Posterior cingulate gyrus (tissue), 11 donors: Measurements from ENCODE around the gene HPS1.

Experiments used
- DNase-seq, 10 donors: peaks; one replicate each; pipeline versions ENCODE4 v3.0.0 to v3.0.0-alpha.2; 2020 to 2021; ENCODE audit warnings: mixed read lengths in 3 of 10
- intact Hi-C: fragments of 100-400 bp; cut with DNase I; formaldehyde crosslinking; loops from one replicate; pipeline ENCODE4 v1.15.1; 2023

The HPS1 gene

DNA sequence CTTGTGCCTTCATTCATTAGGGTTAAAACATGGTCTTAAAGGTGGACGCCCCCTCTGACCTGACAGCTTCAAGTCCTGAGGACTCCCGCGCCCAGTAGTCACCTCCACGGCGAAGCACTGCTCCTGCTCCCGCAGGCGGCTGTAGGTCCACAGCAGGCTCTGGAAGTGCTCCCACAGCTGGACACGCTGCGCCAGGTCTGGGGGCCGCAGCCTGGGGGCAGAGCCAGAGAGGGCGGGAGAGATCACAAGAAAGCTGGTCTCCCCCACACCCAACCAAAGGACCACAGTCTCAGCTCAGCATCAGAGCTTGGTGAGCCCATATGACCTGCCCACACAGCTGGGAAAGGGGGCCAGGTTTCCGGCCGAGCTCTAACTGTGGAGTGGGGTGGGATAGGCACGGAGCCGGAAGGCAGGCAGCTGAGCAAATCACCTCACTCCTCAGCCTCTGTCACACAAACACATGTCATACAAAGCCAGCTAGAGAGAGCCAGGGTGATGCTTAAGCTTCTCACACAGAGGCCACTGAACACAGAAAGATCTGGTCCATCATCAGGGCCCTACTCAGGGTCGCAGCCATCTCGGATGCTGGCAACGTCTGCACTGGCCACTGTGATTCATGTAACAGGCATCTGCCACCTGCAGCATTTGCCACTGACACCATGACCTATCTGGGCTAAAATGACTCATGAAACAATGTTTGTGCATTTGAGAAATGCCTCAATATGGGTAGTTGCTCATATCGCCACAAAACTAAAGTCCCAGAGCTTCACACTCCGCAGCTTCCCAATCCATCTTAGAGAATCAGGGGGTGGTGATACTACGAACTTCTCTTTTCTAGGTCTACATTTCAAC lies 12.6 kb downstream of the HPS1 start:
- intact Hi-C loops = no loop called here
- DNase-seq = peak in 1 of 10 donors; percentile 48

DNA sequence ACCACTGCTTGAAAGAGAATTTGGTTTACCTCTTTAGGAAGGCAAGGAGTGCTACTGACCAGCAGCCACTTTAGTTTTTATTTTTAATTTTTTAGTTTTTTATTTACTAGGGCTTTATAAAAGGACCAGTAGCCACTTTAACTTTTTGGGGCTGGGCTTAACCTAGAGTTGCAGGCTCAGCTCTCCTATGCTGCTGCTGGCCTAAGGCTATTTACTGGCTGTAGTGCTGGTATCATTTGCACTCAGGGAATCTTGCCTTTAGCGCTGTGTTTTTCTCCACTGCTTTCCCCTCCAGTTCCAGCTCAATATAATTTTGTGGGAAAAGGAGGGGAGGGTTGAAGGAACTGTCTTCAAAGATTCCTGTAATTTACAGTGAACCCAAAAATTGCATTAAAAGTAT lies 13.4 kb downstream of the HPS1 start:
- intact Hi-C loops = no loop called here
- no peak for DNase-seq

DNA sequence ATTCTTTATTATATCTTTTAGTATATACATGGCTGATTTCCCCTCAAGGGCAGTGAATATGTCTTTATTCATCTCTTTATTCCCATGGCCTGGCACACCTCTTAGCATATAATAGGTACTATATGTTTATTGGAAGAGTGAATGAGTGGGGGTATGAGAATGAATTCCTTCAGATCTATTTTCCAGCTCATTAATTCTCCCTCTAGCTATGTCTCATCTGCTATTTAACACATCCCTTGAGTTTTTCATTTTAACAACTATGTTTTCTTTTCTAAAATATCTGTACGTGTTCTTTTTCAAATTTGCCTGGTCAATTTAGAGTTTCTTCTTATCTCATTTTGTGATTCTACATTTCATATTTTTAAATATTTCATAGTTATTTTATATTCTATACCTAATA lies 14.4 kb downstream of the HPS1 start:
- intact Hi-C loops = no loop called here
- no peak for DNase-seq

DNA sequence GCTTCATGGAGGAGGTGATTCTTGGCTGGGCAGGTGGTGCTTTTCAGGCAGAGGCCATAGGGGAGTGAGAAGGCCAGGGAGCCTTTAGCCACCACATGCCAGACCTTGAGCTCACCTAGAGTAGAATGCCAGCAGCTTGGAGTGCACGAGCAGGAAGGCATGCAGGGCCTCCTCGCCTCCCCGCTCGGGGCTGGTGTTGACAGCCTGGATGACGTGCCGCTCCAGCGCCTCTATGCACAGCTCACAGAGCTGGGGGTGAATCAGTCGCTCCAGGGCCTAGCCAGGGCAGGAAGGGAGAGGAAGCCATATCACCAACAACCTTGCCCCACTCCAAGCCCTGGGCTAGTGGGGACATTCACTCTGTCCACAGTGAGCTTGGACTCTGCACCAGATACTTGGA lies 15.7 kb downstream of the HPS1 start:
- intact Hi-C loops = no loop called here
- DNase-seq = peak in 1 of 10 donors; percentile 2

- DNase-seq = no peak
- intact Hi-C loops = no loop called here
Measured at GRCh38 chr10:98430427-98430826, 16.3 kb downstream of the HPS1 start.

- DNase-seq = peak in 2 of 10 donors; percentile 71 to 78
- intact Hi-C loops = no loop called here
Measured at GRCh38 chr10:98429320-98430072, 17.2 kb downstream of the HPS1 start.

DNA sequence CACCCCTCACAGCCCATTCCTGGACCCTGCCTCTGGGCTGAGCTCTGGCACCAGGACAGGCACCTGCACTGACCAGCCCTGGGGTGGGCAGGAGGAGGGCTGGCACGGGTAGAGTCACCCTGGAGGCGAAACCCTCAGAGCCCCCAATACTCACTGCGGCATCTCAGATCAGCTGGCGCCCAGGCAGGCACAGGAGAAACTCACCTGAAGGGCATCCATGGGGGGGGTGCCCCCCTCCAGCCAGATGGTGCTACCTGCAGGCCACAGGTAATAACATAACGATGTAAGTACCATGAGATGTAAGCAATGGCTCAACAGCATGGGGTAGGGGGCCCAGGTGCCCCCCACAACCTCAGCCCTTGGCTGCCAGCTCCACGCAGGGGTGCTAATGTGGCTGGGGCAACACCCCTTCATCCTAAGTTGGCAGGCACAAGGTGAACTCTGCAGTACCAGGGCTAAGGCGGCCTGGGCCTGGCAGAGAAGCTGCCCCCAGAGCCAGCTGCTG lies 19.7 kb downstream of the HPS1 start:
- intact Hi-C loops = no loop called here

DNA sequence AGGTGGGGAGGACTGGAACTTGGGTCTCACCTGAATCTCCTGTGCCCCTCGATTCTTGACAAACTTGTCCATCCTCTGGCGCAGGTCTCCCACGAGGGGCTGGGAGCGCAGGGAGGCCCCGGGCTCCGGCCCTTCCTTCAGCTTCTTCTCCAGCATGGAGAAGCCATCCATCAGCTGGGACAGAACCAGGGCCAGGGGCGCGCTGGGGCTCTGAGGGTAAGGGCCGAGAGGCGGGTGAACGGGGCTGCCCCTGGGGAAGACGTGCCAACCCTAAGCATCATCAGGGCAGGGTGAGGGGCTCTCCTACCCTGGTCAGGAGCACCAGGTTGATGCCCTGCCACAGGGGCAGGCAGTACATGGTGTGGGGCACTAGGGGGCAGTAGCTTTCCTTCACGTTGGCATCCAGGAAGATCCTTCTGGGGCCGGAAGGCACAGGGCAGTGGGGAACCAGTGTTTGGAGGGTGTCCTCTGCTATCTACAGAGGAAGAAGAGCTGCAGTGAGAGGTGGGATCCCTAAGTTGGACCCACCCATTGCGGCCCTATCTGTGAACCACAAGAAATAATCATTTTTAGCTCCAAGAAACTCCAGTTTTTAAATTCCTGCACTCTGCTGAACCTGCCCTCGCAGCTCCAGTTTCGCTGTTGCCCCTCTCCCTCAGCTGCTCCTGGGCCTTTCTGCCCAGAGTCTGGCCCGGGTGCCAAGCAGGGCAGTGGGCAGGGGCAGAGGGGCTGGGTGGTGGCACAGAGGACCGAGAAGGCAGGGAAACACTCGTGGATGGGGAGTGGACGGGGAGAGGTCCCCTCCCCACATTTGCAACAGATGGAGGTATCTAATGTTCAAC lies 21.0 kb downstream of the HPS1 start:
- DNase-seq = peak in 4 of 10 donors; percentile 33 to 89 (median 72)

More for the DNA sequence above, 19.7 kb downstream of the HPS1 start:
- peak in 2 of 10 donors; percentile 64 to 67 for DNase-seq

GRCh38 chr10:98424295-98425254 lies 22.2 kb downstream of the HPS1 start:
- DNase-seq = peak in 3 of 10 donors; percentile 56 to 77 (median 63)
- intact Hi-C loops = no loop called here

More for the DNA sequence above, 21.0 kb downstream of the HPS1 start:
- intact Hi-C loops = no loop called here

GRCh38 chr10:98423691-98424120 lies 23.0 kb downstream of the HPS1 start:
- peak in 2 of 10 donors; percentile 65 to 77 for DNase-seq
- intact Hi-C loops = no loop called here

DNA sequence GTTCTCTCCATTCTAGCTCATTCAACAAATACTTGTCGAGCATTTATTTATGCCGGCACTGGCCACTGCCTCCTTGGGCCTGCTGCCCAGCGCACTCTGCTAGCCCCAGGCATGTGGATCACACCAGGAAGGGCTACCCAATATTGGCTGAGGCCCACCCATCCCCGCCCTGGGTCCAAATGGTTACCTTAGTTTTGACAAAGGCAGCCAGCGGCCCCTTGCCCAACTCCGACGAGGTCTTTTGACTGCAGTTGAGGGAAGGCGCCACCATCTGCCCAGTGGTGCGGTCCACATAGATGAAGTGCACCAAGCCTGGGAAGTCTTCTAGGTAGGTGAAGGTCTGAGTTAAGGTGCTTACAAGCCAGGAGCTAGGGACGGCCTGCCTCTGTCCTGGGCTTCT lies 24.6 kb downstream of the HPS1 start:
- intact Hi-C loops = no loop called here
- peak in 1 of 10 donors; percentile 71 for DNase-seq

GRCh38 chr10:98420786-98421185 lies 25.9 kb downstream of the HPS1 start:
- peak in 1 of 10 donors; percentile 7 for DNase-seq

DNA sequence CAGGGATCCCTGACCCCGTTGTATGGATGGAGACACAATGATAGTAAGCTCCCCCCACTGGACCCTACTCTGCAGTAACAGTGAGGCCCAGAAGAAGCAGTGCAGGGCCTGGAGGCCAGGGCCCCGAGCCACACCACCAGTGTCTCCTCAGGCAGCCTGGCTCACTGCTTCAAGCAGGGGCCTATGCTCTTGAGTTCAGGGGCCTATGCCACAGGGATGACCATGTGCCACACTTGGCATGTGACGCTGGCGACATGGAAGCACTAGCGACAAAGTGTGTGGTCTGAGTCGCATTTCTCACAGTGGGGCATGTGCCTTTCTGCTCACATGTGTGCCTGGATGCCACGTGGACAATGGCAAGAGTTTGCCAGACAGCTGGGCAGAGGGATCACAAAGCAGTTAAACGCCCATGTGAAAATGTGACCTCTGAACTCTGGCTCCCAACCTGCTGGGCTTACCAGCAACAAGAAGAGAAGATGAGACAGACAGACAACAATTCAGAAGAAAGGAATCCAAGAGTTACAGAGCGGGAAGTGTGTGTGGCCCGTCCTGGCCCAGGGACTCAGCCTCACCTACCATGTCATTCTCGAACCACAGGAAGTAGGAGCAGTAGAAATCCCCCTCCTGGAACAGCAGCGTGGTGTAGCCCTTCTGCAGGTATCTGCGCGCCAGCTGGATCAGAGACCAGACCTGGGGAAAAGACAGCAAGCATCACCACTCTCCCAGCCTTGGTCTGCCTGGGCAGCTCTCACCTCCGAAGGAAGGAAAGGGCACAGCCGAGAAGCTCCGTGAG lies 27.1 kb downstream of the HPS1 start:
- peak in 2 of 10 donors; percentile 43 to 70 for DNase-seq
- intact Hi-C loops = no loop called here

More at GRCh38 chr10:98420786-98421185, 25.9 kb downstream of the HPS1 start:
- intact Hi-C loops = no loop called here

- DNase-seq = peak in 3 of 10 donors; percentile 66 to 78 (median 77)
- intact Hi-C loops = no loop called here
Measured at GRCh38 chr10:98418665-98419468, 27.9 kb downstream of the HPS1 start.

GRCh38 chr10:98417973-98418664 lies 28.6 kb downstream of the HPS1 start:
- intact Hi-C loops = no loop called here
- peak in 3 of 10 donors; percentile 8 to 64 (median 59) for DNase-seq

- no peak for DNase-seq
- intact Hi-C loops = no loop called here
Measured at GRCh38 chr10:98417481-98417959, 29.2 kb downstream of the HPS1 start.
